HEK293 (cell line): Measurements from ENCODE around the gene LMOD1.
A peak's percentile ranks its signal among the peaks of the same experiment; 100 is the strongest.
"Not testable (repeated sequence)": the region's sequence is repeated elsewhere in the genome, so short reads cannot be mapped to it uniquely, and the experiment has no call there.

Experiments used
- CTCF ChIA-PET: fragments of 350-600 bp; formaldehyde crosslinking; extraction: SDS; loops from one replicate; lab custom pipeline; 2021; ENCODE audit warnings: antibody characterized with exemption; lab: Yijun Ruan, JAX
- POLR2A ChIA-PET: fragments of 300-600 bp; formaldehyde crosslinking; extraction: SDS; loops from one replicate; lab custom pipeline; 2020; ENCODE audit warnings: antibody characterized with exemption, inconsistent platforms; lab: Yijun Ruan, JAX
- H3K27ac ChIP-seq: fragments of 200-500 bp; sonication (Bioruptor generic); 2 replicates; pipeline ENCODE4 v1.5.1; 2014; ENCODE audit warnings: low read depth, low read length, control low read depth, inconsistent platforms; ENCODE audit errors: extremely low read depth
- H3K36me3 ChIP-seq, 2 experiments: fragments of 200-500 bp in 1 of 2; sonication (Bioruptor generic) in 1 of 2; 1 replicate in 1 of 2; 2 replicates in 1 of 2; pipeline ENCODE4 v1.5.1; 2014 to 2017; ENCODE audit warnings: inconsistent platforms in 2 of 2, low read length in 2 of 2; ENCODE audit not compliant: control insufficient read depth in 2 of 2, insufficient read depth in 1 of 2
- H3K4me1 ChIP-seq: fragments of 200-500 bp; sonication (Bioruptor generic); 2 replicates; pipeline ENCODE4 v1.5.1; 2014; ENCODE audit warnings: mild to moderate bottlenecking, low read length, inconsistent platforms; ENCODE audit not compliant: control insufficient read depth, insufficient read depth
- H3K4me3 ChIP-seq: 2 replicates; pipeline ENCODE4 v1.5.1; 2011; ENCODE audit warnings: low read depth, mild to moderate bottlenecking, control low read depth, low read length, moderate library complexity
- H3K9me3 ChIP-seq: fragments of 200-500 bp; sonication (Bioruptor generic); 2 replicates; pipeline ENCODE4 v1.5.1; 2014; ENCODE audit warnings: low read depth, low read length, inconsistent platforms; ENCODE audit not compliant: control insufficient read depth, insufficient read depth
- GLIS1 ChIP-seq: fragments of 450-650 bp; formaldehyde crosslinking; IDR thresholded peaks from 2 replicates; pipeline ENCODE4 v1.5.1; 2016; ENCODE audit warnings: missing biosample characterization, missing genetic modification characterization
- HOXD13 ChIP-seq: sonication (generic); formaldehyde crosslinking; IDR thresholded peaks from 2 replicates; pipeline ENCODE4 v1.8.0; 2022; ENCODE audit warnings: missing genetic modification reagents, borderline replicate concordance
- IKZF3 ChIP-seq: fragments of 450-650 bp; IDR thresholded peaks from 2 replicates; pipeline ENCODE4 v1.5.0; 2018; ENCODE audit warnings: missing biosample characterization, mild to moderate bottlenecking, missing genetic modification characterization, moderate library complexity
- KLF9 ChIP-seq: fragments of 450-650 bp; formaldehyde crosslinking; IDR thresholded peaks from 2 replicates; pipeline ENCODE4 v1.5.1; 2016; ENCODE audit warnings: missing biosample characterization, missing genetic modification characterization, low read depth
- MZF1 ChIP-seq: fragments of 450-650 bp; formaldehyde crosslinking; IDR thresholded peaks from 2 replicates; pipeline ENCODE4 v1.5.1; 2017; ENCODE audit warnings: missing biosample characterization, missing genetic modification characterization, borderline replicate concordance
- SP2 ChIP-seq: fragments of 450-650 bp; formaldehyde crosslinking; IDR thresholded peaks from 2 replicates; pipeline ENCODE4 v1.5.1; 2016; ENCODE audit warnings: missing biosample characterization, missing genetic modification characterization
- TRIM28 ChIP-seq: IDR thresholded peaks from 2 replicates; pipeline ENCODE4 v1.6.1; 2011; ENCODE audit warnings: low read length, control low read depth, borderline replicate concordance
- ZFP41 ChIP-seq: fragments of 450-650 bp; formaldehyde crosslinking; IDR thresholded peaks from 2 replicates; pipeline ENCODE4 v1.5.1; 2016; ENCODE audit warnings: missing biosample characterization, missing genetic modification characterization, borderline replicate concordance
- ZNF10 ChIP-seq: fragments of 450-650 bp; formaldehyde crosslinking; IDR thresholded peaks from 2 replicates; pipeline ENCODE4 v1.5.1; 2017; ENCODE audit warnings: missing biosample characterization, missing genetic modification characterization
- ZNF184 ChIP-seq: fragments of 450-650 bp; IDR thresholded peaks from 2 replicates; pipeline ENCODE4 v1.5.1; 2018; ENCODE audit warnings: missing biosample characterization, mild to moderate bottlenecking, missing genetic modification characterization
- ZNF221 ChIP-seq: fragments of 450-650 bp; formaldehyde crosslinking; IDR thresholded peaks from 2 replicates; pipeline ENCODE4 v1.5.1; 2017; ENCODE audit warnings: missing biosample characterization, missing genetic modification characterization, borderline replicate concordance
- ZNF423 ChIP-seq: fragments of 450-650 bp; formaldehyde crosslinking; IDR thresholded peaks from 2 replicates; pipeline ENCODE4 v1.5.1; 2016; ENCODE audit warnings: missing biosample characterization, missing genetic modification characterization
- ZNF473 ChIP-seq: fragments of 450-650 bp; formaldehyde crosslinking; IDR thresholded peaks from 2 replicates; pipeline ENCODE4 v1.5.1; 2017; ENCODE audit warnings: missing biosample characterization, missing genetic modification characterization
- ZNF501 ChIP-seq: fragments of 450-650 bp; formaldehyde crosslinking; IDR thresholded peaks from 2 replicates; pipeline ENCODE4 v1.5.1; 2016; ENCODE audit warnings: missing biosample characterization, missing genetic modification characterization
- ZNF544 ChIP-seq: fragments of 450-650 bp; formaldehyde crosslinking; IDR thresholded peaks from 2 replicates; pipeline ENCODE4 v1.5.0; 2017; ENCODE audit warnings: missing biosample characterization, missing genetic modification characterization
- ZNF548 ChIP-seq: fragments of 450-650 bp; formaldehyde crosslinking; IDR thresholded peaks from 2 replicates; pipeline ENCODE4 v1.5.1; 2016; ENCODE audit warnings: missing biosample characterization, missing genetic modification characterization
- ZNF560 ChIP-seq: fragments of 450-650 bp; formaldehyde crosslinking; IDR thresholded peaks from 2 replicates; pipeline ENCODE4 v1.5.1; 2017; ENCODE audit warnings: missing biosample characterization, missing genetic modification characterization, borderline replicate concordance
- ZNF664 ChIP-seq: fragments of 450-650 bp; formaldehyde crosslinking; IDR thresholded peaks from 2 replicates; pipeline ENCODE4 v1.5.1; 2016; ENCODE audit warnings: missing biosample characterization, missing genetic modification characterization
- TF ChIP-seq, protein P1 (sequence below): fragments of 450-650 bp; formaldehyde crosslinking; IDR thresholded peaks from 2 replicates; pipeline ENCODE4 v1.5.1; 2016; ENCODE audit warnings: missing biosample characterization, missing genetic modification characterization
- TF ChIP-seq, protein P2 (sequence below): fragments of 450-650 bp; formaldehyde crosslinking; IDR thresholded peaks from 2 replicates; pipeline ENCODE4 v1.5.1; 2016; ENCODE audit warnings: missing biosample characterization, missing genetic modification characterization
- TF ChIP-seq, protein P3 (sequence below): fragments of 450-650 bp; formaldehyde crosslinking; IDR thresholded peaks from 2 replicates; pipeline ENCODE4 v1.5.1; 2016; ENCODE audit warnings: missing biosample characterization, missing genetic modification characterization
- TF ChIP-seq, protein P4 (sequence below): fragments of 450-650 bp; formaldehyde crosslinking; IDR thresholded peaks from 2 replicates; pipeline ENCODE4 v1.5.1; 2016; ENCODE audit warnings: missing biosample characterization, missing genetic modification characterization
- TF ChIP-seq, protein P5 (sequence below): fragments of 450-650 bp; formaldehyde crosslinking; IDR thresholded peaks from 2 replicates; pipeline ENCODE4 v1.5.1; 2016; ENCODE audit warnings: missing biosample characterization, missing genetic modification characterization
- TF ChIP-seq, protein P6 (sequence below): fragments of 450-650 bp; formaldehyde crosslinking; IDR thresholded peaks from 2 replicates; pipeline ENCODE4 v1.5.1; 2016; ENCODE audit warnings: missing biosample characterization, missing genetic modification characterization

LMOD1 gene

DNA sequence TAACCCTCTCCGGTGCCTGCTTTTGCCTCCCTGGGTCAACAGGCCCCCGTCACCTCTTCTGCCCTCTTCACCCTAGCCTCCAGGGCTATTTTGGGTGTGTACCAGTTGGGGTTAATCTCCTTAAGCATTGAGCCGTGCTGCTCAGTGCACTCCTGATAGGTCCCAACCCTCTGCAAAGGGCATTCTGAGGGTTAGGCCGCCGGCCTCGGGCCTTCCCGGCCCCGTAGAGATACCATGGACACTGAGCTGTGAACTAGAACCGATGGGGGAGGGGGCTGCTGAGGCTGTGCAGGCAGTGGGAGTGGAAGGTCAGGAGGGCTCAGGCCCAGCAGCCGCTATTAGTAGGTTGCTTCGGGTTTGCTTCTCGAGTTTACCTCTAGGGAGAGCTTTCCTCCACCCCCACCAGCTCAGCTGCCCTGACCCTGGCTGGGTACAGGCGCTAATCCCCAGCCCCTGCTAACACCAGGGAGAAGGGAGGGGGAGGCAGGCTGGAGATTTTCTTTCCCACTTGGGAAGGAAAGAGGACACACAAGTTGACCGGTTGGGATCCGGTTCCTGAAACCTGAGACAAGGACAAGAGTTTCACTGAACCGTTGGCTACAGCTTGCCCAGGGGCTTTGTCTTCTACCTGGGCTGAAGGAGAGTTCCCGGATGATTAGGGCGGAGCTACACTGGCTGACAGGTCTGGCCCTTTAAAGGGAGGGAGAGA, 4.8 kb downstream of the LMOD1 start:
- ChIA-PET POLR2A (no interaction called here), CTCF (interaction anchor here (1.0 to 4.2 kb wide), 2 partner anchors 32 to 46 kb away, joined by 5 to 18 read pairs; no protein-coding TSS in a partner anchor)
- H3K9me3 ChIP-seq = no peaks in the 10 kb centered on the region
- no peaks in the 10 kb centered on the region for H3K36me3 ChIP-seq
- no peak overlapping the region for H3K27ac ChIP-seq
- TF ChIP-seq ZNF423 (tag by site-specific recombination) (no peak), HOXD13 (CRISPR knock-in tag) (no peak), SP2 (tag by site-specific recombination) (0 out of 2 replicates have a peak, but pooled peaks have one; percentile 23), TRIM28 (peak; percentile 55; the same call in 1 of the 2 replicates), ZNF501 (tag by site-specific recombination) (no peak), ZNF10 (tag by site-specific recombination) (0 out of 2 replicates have a peak, but pooled peaks have one; percentile 42), GLIS1 (tag by site-specific recombination) (peak; percentile 8; the same call in 1 of the 2 replicates), IKZF3 (tag by site-specific recombination) (0 out of 2 replicates have a peak, but pooled peaks have one; percentile 29), ZFP41 (tag by site-specific recombination) (no peak), ZNF184 (tag by site-specific recombination) (no peak), ZNF544 (no peak), MZF1 (peak; percentile 52), ZNF548 (tag by site-specific recombination) (no peak), ZNF560 (tag by site-specific recombination) (no peak), ZNF664 (tag by site-specific recombination) (no peak), KLF9 (no peak), ZNF221 (tag by site-specific recombination) (no peak), ZNF473 (tag by site-specific recombination) (no peak)
- TF ChIP-seq, protein P1, sequence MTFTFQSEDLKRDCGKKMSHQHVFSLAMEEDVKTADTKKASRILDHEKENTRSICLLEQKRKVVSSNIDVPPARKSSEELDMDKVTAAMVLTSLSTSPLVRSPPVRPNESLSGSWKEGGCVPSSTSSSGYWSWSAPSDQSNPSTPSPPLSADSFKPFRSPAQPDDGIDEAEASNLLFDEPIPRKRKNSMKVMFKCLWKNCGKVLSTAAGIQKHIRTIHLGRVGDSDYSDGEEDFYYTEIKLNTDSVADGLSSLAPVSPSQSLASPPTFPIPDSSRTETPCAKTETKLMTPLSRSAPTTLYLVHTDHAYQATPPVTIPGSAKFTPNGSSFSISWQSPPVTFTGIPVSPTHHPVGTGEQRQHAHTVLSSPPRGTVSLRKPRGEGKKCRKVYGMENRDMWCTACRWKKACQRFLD = no peak
- TF ChIP-seq, protein P2, sequence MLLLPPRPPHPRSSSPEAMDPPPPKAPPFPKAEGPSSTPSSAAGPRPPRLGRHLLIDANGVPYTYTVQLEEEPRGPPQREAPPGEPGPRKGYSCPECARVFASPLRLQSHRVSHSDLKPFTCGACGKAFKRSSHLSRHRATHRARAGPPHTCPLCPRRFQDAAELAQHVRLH (tag by site-specific recombination) = no peak
- TF ChIP-seq, protein P3, sequence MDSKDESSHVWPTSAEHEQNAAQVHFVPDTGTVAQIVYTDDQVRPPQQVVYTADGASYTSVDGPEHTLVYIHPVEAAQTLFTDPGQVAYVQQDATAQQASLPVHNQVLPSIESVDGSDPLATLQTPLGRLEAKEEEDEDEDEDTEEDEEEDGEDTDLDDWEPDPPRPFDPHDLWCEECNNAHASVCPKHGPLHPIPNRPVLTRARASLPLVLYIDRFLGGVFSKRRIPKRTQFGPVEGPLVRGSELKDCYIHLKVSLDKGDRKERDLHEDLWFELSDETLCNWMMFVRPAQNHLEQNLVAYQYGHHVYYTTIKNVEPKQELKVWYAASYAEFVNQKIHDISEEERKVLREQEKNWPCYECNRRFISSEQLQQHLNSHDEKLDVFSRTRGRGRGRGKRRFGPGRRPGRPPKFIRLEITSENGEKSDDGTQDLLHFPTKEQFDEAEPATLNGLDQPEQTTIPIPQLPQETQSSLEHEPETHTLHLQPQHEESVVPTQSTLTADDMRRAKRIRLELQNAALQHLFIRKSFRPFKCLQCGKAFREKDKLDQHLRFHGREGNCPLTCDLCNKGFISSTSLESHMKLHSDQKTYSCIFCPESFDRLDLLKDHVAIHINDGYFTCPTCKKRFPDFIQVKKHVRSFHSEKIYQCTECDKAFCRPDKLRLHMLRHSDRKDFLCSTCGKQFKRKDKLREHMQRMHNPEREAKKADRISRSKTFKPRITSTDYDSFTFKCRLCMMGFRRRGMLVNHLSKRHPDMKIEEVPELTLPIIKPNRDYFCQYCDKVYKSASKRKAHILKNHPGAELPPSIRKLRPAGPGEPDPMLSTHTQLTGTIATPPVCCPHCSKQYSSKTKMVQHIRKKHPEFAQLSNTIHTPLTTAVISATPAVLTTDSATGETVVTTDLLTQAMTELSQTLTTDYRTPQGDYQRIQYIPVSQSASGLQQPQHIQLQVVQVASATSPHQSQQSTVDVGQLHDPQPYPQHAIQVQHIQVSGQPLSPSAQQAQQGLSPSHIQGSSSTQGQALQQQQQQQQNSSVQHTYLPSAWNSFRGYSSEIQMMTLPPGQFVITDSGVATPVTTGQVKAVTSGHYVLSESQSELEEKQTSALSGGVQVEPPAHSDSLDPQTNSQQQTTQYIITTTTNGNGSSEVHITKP (tag by site-specific recombination) = 0 out of 2 replicates have a peak, but pooled peaks have one; percentile 11
- TF ChIP-seq, protein P4, sequence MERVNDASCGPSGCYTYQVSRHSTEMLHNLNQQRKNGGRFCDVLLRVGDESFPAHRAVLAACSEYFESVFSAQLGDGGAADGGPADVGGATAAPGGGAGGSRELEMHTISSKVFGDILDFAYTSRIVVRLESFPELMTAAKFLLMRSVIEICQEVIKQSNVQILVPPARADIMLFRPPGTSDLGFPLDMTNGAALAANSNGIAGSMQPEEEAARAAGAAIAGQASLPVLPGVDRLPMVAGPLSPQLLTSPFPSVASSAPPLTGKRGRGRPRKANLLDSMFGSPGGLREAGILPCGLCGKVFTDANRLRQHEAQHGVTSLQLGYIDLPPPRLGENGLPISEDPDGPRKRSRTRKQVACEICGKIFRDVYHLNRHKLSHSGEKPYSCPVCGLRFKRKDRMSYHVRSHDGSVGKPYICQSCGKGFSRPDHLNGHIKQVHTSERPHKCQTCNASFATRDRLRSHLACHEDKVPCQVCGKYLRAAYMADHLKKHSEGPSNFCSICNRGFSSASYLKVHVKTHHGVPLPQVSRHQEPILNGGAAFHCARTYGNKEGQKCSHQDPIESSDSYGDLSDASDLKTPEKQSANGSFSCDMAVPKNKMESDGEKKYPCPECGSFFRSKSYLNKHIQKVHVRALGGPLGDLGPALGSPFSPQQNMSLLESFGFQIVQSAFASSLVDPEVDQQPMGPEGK (tag by site-specific recombination) = 0 out of 2 replicates have a peak, but pooled peaks have one; percentile 17
- TF ChIP-seq, protein P5, sequence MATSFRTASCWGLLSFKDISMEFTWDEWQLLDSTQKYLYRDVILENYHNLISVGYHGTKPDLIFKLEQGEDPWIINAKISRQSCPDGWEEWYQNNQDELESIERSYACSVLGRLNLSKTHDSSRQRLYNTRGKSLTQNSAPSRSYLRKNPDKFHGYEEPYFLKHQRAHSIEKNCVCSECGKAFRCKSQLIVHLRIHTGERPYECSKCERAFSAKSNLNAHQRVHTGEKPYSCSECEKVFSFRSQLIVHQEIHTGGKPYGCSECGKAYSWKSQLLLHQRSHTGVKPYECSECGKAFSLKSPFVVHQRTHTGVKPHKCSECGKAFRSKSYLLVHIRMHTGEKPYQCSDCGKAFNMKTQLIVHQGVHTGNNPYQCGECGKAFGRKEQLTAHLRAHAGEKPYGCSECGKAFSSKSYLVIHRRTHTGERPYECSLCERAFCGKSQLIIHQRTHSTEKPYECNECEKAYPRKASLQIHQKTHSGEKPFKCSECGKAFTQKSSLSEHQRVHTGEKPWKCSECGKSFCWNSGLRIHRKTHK (tag by site-specific recombination) = no peak
- TF ChIP-seq, protein P6, sequence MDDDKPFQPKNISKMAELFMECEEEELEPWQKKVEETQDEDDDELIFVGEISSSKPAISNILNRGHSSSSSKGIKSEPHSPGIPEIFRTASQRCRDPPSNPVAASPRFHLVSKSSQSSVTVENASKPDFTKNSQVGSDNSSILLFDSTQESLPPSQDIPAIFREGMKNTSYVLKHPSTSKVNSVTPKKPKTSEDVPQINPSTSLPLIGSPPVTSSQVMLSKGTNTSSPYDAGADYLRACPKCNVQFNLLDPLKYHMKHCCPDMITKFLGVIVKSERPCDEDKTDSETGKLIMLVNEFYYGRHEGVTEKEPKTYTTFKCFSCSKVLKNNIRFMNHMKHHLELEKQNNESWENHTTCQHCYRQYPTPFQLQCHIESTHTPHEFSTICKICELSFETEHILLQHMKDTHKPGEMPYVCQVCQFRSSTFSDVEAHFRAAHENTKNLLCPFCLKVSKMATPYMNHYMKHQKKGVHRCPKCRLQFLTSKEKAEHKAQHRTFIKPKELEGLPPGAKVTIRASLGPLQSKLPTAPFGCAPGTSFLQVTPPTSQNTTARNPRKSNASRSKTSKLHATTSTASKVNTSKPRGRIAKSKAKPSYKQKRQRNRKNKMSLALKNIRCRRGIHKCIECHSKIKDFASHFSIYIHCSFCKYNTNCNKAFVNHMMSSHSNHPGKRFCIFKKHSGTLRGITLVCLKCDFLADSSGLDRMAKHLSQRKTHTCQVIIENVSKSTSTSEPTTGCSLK = no peak
- no peak overlapping the region for H3K4me3 ChIP-seq
- H3K4me1 ChIP-seq = no peaks in the 10 kb centered on the region

DNA sequence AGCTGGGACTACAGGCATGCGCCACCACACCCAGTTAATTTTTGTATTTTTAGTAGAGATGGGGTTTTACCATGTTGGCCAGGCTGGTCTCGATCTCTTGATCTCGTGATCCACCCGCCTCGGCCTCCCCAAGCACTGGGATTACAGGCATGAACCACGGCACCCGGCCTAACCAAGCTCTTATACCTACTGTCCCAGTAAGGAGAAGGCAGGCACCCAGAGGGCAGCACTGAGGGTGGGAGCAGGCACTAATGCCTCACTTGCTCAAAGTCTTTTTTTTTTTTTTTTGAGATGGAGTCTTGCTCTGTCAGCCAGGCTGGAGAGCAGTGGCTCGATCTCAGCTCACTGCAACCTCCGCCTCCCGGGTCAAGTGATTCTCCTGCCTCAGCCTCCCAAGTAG, 6.0 kb downstream of the LMOD1 start:
- CTCF ChIA-PET = interaction anchor here (0.6 to 4.2 kb wide), 5 partner anchors 9 to 65 kb away, joined by 3 to 18 read pairs (median 3); no protein-coding TSS in a partner anchor
- H3K36me3 ChIP-seq, H3K27ac ChIP-seq, H3K4me1 ChIP-seq, POLR2A ChIA-PET, H3K4me3 ChIP-seq, H3K9me3 ChIP-seq: not testable (repeated sequence)
